ENCODE results near the gene HIF1A. TPM values are rescaled to one million over a fixed set of nuclear protein-coding genes. Genes with fewer than 3 reads are reported as not detected.

The HIF1A gene
- total RNA-seq, 2 donors from 2014 or later, result 81.2 to 89.1 TPM

GRCh38 chr14:61768240-61768639 lies 72.9 kb downstream of the HIF1A start:
- Histone ChIP-seq H3K4me1 (peaks cover 0 to 30% of the 10 kb centered on the region in 2 donors), H3K36me3 (peaks cover 14% of the 10 kb centered on the region), H3K27me3 (no peaks in the 10 kb centered on the region), H3K4me3 (no peak overlapping the region), H3K27ac (peak overlapping the region in 1 of 2 donors; percentile 57), H3K9me3 (no peaks in the 10 kb centered on the region)
- DNase-seq (ENCODE audit: low spot score), result no peak
- TF ChIP-seq CTCF (IDR thresholded peaks at IDR 0.05), result no peak

GRCh38 chr14:61769893-61770292 lies 74.6 kb downstream of the HIF1A start:
- peak overlapping the region in 1 of 2 donors; percentile 2 for H3K27ac ChIP-seq
- TF ChIP-seq CTCF (IDR thresholded peaks at IDR 0.05), result no peak
- DNase-seq (ENCODE audit: low spot score), result no peak
- H3K27me3 ChIP-seq, result no peaks in the 10 kb centered on the region
- H3K9me3 ChIP-seq, result no peaks in the 10 kb centered on the region
- H3K4me3 ChIP-seq, result no peak overlapping the region
- peaks cover 0 to 17% of the 10 kb centered on the region in 2 donors for H3K4me1 ChIP-seq
- peaks cover 26% of the 10 kb centered on the region for H3K36me3 ChIP-seq

GRCh38 chr14:61774861-61775260 lies 79.5 kb downstream of the HIF1A start:
- peaks cover 52% of the 10 kb centered on the region for H3K36me3 ChIP-seq
- DNase-seq (ENCODE audit: low spot score), result no peak
- no peaks in the 10 kb centered on the region for H3K9me3 ChIP-seq
- TF ChIP-seq CTCF (IDR thresholded peaks at IDR 0.05), result no peak
- H3K27me3 ChIP-seq, result no peaks in the 10 kb centered on the region
- no peak overlapping the region for H3K27ac ChIP-seq
- no peak overlapping the region for H3K4me3 ChIP-seq
- no peaks in the 10 kb centered on the region for H3K4me1 ChIP-seq

GRCh38 chr14:61780125-61780524 lies 84.8 kb downstream of the HIF1A start:
- Histone ChIP-seq H3K36me3 (peaks cover 65% of the 10 kb centered on the region), H3K9me3 (no peaks in the 10 kb centered on the region), H3K4me1 (no peaks in the 10 kb centered on the region), H3K27me3 (no peaks in the 10 kb centered on the region), H3K4me3 (no peak overlapping the region), H3K27ac (no peak overlapping the region)
- DNase-seq (ENCODE audit: low spot score), result no peak
- TF ChIP-seq CTCF (IDR thresholded peaks at IDR 0.05), result no peak

GRCh38 chr14:61797309-61797708 lies 102.0 kb downstream of the HIF1A start:
- no peak for DNase-seq (ENCODE audit: low spot score)
- H3K27ac ChIP-seq, result no peak overlapping the region
- no peaks in the 10 kb centered on the region for H3K9me3 ChIP-seq
- no peaks in the 10 kb centered on the region for H3K4me1 ChIP-seq
- H3K27me3 ChIP-seq, result no peaks in the 10 kb centered on the region
- H3K36me3 ChIP-seq, result peaks cover 13% of the 10 kb centered on the region
- no peak for TF ChIP-seq CTCF (IDR thresholded peaks at IDR 0.05)
- H3K4me3 ChIP-seq, result no peak overlapping the region

Other genes with a start within 250 kb of the HIF1A start
- gene SNAPC1, start 66.9 kb downstream of the HIF1A start, total RNA-seq, result 1 to 10 TPM; 6.2 to 9.5 TPM
- under 1 TPM; 0.04 to 0.83 TPM for gene SYT16, start 117.2 kb downstream of the HIF1A start, total RNA-seq

Measured in right atrium auricular region (tissue), 2 donors.